RCC 7860 (cell line): ENCODE measurements around the gene GUCA2B.

Experiments used
- DNase-seq: peaks from one replicate; pipeline ENCODE4 v3.0.0-alpha.2; 2015; ENCODE audit warnings: low spot score
- FAIRE-seq: peaks from 2 replicates; lab custom pipeline; 2012; peaks lifted over from hg19 to GRCh38; lab: Jason Lieb, UNC

The GUCA2B gene

DNA sequence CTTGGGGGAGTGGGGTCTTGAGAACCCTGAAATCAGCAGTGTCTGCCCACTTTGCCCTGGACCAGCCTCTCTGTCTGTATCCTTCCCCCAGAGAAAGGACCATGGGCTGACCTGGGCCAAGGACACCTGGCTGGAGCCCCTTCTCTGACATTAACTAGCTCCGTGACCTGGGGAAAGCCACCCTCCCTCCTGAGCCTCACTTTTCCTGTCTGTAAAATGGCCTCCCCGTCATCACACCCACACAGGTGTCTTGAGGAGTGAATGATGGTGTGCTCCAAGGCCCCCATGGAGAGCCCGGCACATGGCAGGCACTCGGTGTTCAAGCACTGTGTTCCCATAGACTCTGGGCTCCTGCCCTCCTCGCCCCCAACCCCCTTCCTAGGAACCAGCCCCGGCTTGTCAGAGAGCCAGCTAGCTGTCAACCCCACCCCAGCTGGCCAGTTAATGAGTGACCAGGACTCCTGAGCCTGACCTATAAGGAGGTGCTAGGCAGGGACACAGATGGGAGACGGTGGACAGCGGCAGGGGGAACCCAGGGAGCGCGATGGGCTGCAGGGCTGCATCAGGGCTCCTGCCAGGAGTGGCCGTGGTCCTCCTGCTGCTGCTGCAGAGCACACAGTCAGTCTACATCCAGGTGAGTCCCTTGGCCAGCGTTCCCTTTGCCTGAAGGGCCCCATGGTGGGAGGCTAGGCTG lies at the start of gene GUCA2B:
TSS of gene GUCA2B (plus strand) at position 504 of the 694 bp plus-strand sequence. CDS start at position 545, 41 bp downstream.
- DNase-seq (no peak), FAIRE-seq (no peak)

DNA sequence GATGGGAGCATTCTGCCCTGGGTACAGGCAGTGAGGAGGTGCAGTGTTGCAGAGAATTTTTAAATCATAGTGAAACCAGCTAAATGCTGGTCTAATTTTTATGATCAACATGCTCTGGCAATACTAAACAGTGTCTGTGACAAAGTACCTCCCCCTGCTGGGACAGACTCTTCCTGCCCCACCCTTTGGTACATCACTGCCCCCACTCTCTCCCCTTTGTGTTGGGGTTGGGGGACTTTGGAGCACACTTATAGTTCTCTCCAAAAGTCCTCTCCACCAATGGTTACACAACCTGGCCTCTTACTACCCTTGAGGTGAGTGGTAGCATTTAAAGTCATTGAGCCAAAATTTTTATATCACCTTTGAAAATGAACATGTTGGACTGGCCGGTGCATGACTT lies 48.2 kb upstream of the GUCA2B start:
- no peak for FAIRE-seq

GRCh38 chr1:42108309-42108708 lies 44.9 kb upstream of the GUCA2B start:
- DNase-seq: no peak

More for the DNA sequence above, 48.2 kb upstream of the GUCA2B start:
- no peak for DNase-seq

GRCh38 chr1:42109600-42109999 lies 43.6 kb upstream of the GUCA2B start:
- FAIRE-seq: no peak

More at GRCh38 chr1:42108309-42108708, 44.9 kb upstream of the GUCA2B start:
- no peak for FAIRE-seq

GRCh38 chr1:42114229-42114628 lies 39.0 kb upstream of the GUCA2B start:
- FAIRE-seq (no peak), DNase-seq (no peak)

More at GRCh38 chr1:42109600-42109999, 43.6 kb upstream of the GUCA2B start:
- DNase-seq: no peak

- DNase-seq (no peak), FAIRE-seq (no peak)
Observed at GRCh38 chr1:42117214-42117613, 36.0 kb upstream of the GUCA2B start.

DNA sequence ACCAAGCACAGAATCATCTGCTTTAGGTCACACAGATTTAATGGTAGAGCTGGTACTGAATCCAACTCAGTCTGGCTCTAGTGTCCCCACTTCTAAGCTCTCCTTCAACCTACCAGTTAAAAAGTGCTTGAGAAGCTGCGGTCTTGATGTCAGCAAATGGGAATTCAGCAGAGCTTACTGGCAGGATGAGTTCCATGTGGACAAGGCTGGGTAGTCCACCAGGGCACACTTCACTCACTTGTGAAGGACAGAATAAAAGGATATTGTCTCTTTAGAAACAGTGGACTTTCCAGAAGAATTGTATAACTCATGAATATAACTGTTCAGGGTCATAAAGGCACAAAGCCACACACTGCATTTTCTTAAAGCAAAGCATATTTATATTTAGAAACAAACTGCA lies 35.1 kb upstream of the GUCA2B start:
- FAIRE-seq: no peak
- DNase-seq: no peak

GRCh38 chr1:42122408-42122807 lies 30.8 kb upstream of the GUCA2B start:
- FAIRE-seq: no peak
- no peak for DNase-seq

GRCh38 chr1:42125552-42125951 lies 27.7 kb upstream of the GUCA2B start:
- FAIRE-seq (no peak), DNase-seq (no peak)

DNA sequence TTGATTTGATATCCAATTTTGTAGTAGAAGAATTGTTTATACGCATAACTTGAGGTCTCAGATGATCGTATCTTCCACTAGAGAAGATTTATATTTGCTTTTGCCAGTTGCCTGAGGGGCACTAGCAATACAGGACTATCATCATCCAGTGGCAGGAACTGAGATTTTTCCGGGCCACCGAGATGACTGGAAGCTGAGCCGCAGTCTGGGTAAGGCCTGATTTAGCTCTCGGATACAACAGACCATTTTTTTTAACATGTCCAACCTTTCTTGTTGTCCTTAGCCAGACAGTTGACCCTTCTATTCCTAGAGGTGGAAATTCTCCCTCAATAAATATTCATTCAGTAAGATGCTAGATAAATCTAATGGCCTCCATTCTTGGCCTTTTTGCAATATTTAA lies 25.4 kb upstream of the GUCA2B start:
- DNase-seq (no peak), FAIRE-seq (no peak)

DNA sequence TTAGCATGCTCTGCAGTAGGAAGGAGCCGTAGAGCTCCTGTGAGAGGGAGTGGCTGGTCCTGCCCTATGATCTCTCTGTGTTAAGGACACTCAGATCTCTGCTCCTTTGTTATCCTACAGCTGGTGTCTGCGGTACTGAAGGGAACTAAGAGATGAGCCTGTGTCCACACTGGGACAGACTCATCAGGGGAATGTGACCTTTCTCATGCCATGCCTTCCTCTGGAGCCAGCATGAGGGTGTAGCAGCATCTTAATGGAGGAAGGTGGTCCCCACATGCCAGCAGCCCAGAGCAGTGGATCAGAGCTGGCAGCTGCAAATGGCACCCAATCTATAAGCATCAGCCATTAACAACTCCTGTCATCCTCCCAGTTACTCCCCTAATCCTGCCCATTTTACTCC lies 24.7 kb upstream of the GUCA2B start:
- FAIRE-seq (no peak), DNase-seq (no peak)

- DNase-seq: no peak
- no peak for FAIRE-seq
Observed at GRCh38 chr1:42128964-42129363, 24.2 kb upstream of the GUCA2B start.

GRCh38 chr1:42130061-42130660 lies 23.0 kb upstream of the GUCA2B start:
- DNase-seq (no peak), FAIRE-seq (no peak)

GRCh38 chr1:42133390-42133789 lies 19.8 kb upstream of the GUCA2B start:
- no peak for FAIRE-seq
- no peak for DNase-seq

DNA sequence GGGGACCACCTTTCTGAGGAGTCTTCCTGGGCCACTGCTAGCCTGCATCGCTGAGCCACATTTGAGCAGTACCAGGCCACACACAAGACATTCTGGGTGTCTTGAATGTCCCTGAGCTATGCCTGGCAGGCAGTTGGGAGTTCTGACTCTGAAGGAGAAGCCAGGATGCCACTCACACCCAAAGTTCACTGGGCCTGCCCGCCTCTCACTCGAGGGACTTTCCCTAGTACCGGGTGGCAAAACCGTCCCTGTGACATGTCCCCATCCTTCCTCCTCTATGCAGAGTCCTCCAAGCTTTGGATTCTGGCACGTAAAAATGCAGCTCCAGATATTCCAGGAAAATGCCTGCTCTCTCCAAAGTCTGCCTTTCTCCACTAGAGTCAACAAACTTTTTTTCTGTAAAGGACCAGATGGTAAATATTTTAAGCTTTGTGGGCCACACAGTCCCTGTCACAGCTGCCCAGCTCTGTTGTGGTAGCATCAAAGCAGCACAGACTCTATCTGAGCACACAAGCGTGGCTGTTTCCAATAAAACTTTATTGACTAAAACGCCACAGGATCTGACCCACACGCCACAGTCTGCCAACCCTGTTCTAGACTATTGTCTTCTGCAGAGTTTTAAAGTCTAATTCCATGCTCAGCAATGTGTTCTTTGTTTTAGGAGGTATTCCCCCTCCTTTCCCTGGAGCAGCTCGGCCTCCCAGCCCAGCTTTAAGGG lies 19.2 kb upstream of the GUCA2B start:
- FAIRE-seq (no peak), DNase-seq (no peak)

- DNase-seq: no peak
Observed at GRCh38 chr1:42135426-42135825, 17.8 kb upstream of the GUCA2B start.

GRCh38 chr1:42136466-42136865 lies 16.7 kb upstream of the GUCA2B start:
- no peak for FAIRE-seq
- DNase-seq: no peak

More at GRCh38 chr1:42135426-42135825, 17.8 kb upstream of the GUCA2B start:
- FAIRE-seq: no peak

DNA sequence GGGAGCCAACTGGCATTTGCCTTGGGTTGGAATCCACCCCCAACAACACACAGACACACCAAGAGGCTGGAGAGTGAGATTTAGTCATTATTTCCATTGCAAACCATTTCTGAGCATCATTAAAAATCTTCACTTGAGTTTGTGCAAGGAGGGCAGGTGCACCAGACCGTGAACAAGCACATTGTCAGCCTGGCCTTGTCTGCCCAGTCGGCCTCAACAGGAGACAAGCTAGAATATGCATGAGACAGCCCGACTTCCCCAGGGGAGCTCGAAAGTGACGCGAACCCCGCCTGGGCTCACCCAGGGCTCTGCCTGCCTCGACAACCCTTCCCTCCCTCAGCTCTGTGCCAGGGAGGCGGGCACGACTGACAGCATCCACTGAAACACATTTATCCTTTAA lies 15.4 kb upstream of the GUCA2B start:
- no peak for DNase-seq
- FAIRE-seq: no peak

DNA sequence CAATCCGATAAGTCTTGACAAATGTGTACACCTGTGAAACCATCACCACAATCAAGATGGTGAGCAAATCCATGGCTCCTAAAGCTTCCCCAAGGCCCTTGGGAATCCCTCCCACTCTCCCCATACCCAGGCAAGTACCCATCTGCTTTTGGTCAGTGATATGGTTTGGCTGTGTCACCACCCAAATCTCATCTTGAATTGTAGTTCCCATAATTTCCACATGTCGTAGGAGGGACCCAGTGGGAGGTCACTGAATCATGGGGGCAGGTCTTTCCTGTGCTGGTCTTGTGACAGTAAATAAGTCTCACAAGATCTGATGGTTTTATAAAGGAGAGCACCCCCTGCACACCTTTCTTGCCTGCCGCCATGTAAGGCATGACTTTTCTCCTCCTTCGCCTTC lies 14.6 kb upstream of the GUCA2B start:
- FAIRE-seq: no peak
- no peak for DNase-seq

- DNase-seq (no peak), FAIRE-seq (no peak)
Observed at GRCh38 chr1:42139444-42139843, 13.8 kb upstream of the GUCA2B start.

DNA sequence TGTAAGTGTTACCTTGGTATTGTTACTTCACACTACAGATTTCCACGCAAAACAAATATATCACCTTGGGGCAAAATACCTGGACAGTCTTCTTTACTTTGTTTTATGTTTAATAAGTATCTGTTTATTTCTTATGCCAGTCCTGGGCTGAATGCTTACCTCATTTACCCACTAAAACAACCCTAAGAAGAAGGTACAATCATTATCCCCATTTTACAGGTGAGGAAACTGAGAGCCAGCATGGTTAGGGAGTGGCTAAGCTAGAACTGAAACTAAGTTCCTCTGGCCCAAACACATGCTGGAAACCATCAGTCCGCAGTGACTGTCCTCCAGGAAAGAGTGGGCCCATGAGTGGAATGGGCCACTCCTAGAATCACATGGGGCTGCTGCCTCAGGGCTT lies 13.0 kb upstream of the GUCA2B start:
- no peak for DNase-seq
- FAIRE-seq: no peak

GRCh38 chr1:42141978-42142377 lies 11.2 kb upstream of the GUCA2B start:
- DNase-seq: no peak
- FAIRE-seq: no peak
